ENCODE results near the gene MRPS7.

MRPS7 gene

DNA sequence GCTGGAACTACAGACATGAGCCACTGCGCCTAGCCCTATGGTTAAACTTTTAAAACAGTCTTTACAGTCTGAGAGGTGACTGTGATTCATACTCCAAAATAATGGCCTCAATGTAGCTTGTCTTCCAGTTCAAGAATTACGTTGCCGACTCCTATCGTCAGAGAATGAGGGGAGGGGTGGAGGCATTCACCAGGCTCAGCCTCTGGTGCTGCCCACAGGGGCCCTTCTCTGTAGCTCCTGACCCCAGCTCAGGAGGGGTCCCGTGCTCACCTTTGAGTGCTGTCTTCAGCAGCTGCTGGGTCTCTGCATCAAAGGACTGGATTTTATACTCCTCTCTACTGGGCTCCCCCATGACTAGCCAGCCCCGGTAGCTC, 8.2 kb downstream of the MRPS7 start:
- TF ChIP-seq ZNF423 (tag by site-specific recombination; IDR thresholded peaks at IDR 0.05) (no peak), MYNN (tag by site-specific recombination; IDR thresholded peaks at IDR 0.05; ENCODE audit: borderline replicate concordance) (peak; percentile 66; the same call in 1 of the 2 replicates), ZNF624 (tag by site-specific recombination; IDR thresholded peaks at IDR 0.05) (no peak), ZNF629 (tag by site-specific recombination; IDR thresholded peaks at IDR 0.05) (peak; percentile 20; the same call in 1 of the 2 replicates), ZNF660 (tag by site-specific recombination; IDR thresholded peaks at IDR 0.05) (0 out of 2 replicates have a peak, but pooled peaks have one; percentile 5), ZNF610 (tag by site-specific recombination; IDR thresholded peaks at IDR 0.05; ENCODE audit: borderline replicate concordance) (0 out of 2 replicates have a peak, but pooled peaks have one; percentile 36), ZNF335 (tag by site-specific recombination; conservative IDR thresholded peaks at IDR 0.05) (peak; percentile 62), SALL2 (tag by site-specific recombination; IDR thresholded peaks at IDR 0.05; ENCODE audit: borderline replicate concordance) (no peak)
- TF ChIP-seq, protein P1, sequence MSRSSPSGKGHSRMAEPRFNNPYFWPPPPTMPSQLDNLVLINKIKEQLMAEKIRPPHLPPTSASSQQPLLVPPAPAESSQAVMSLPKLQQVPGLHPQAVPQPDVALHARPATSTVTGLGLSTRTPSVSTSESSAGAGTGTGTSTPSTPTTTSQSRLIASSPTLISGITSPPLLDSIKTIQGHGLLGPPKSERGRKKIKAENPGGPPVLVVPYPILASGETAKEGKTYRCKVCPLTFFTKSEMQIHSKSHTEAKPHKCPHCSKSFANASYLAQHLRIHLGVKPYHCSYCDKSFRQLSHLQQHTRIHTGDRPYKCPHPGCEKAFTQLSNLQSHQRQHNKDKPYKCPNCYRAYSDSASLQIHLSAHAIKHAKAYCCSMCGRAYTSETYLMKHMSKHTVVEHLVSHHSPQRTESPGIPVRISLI (tag by site-specific recombination; IDR thresholded peaks at IDR 0.05) = peak; percentile 19; the same call in 1 of the 2 replicates
- TF ChIP-seq, protein P2, sequence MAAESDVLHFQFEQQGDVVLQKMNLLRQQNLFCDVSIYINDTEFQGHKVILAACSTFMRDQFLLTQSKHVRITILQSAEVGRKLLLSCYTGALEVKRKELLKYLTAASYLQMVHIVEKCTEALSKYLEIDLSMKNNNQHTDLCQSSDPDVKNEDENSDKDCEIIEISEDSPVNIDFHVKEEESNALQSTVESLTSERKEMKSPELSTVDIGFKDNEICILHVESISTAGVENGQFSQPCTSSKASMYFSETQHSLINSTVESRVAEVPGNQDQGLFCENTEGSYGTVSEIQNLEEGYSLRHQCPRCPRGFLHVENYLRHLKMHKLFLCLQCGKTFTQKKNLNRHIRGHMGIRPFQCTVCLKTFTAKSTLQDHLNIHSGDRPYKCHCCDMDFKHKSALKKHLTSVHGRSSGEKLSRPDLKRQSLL (tag by site-specific recombination; IDR thresholded peaks at IDR 0.05) = no peak
- TF ChIP-seq, protein P3, sequence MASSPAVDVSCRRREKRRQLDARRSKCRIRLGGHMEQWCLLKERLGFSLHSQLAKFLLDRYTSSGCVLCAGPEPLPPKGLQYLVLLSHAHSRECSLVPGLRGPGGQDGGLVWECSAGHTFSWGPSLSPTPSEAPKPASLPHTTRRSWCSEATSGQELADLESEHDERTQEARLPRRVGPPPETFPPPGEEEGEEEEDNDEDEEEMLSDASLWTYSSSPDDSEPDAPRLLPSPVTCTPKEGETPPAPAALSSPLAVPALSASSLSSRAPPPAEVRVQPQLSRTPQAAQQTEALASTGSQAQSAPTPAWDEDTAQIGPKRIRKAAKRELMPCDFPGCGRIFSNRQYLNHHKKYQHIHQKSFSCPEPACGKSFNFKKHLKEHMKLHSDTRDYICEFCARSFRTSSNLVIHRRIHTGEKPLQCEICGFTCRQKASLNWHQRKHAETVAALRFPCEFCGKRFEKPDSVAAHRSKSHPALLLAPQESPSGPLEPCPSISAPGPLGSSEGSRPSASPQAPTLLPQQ (tag by site-specific recombination; IDR thresholded peaks at IDR 0.05) = no peak
- TF ChIP-seq, protein P4, sequence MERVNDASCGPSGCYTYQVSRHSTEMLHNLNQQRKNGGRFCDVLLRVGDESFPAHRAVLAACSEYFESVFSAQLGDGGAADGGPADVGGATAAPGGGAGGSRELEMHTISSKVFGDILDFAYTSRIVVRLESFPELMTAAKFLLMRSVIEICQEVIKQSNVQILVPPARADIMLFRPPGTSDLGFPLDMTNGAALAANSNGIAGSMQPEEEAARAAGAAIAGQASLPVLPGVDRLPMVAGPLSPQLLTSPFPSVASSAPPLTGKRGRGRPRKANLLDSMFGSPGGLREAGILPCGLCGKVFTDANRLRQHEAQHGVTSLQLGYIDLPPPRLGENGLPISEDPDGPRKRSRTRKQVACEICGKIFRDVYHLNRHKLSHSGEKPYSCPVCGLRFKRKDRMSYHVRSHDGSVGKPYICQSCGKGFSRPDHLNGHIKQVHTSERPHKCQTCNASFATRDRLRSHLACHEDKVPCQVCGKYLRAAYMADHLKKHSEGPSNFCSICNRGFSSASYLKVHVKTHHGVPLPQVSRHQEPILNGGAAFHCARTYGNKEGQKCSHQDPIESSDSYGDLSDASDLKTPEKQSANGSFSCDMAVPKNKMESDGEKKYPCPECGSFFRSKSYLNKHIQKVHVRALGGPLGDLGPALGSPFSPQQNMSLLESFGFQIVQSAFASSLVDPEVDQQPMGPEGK (tag by site-specific recombination; IDR thresholded peaks at IDR 0.05) = no peak
- TF ChIP-seq, protein P5, sequence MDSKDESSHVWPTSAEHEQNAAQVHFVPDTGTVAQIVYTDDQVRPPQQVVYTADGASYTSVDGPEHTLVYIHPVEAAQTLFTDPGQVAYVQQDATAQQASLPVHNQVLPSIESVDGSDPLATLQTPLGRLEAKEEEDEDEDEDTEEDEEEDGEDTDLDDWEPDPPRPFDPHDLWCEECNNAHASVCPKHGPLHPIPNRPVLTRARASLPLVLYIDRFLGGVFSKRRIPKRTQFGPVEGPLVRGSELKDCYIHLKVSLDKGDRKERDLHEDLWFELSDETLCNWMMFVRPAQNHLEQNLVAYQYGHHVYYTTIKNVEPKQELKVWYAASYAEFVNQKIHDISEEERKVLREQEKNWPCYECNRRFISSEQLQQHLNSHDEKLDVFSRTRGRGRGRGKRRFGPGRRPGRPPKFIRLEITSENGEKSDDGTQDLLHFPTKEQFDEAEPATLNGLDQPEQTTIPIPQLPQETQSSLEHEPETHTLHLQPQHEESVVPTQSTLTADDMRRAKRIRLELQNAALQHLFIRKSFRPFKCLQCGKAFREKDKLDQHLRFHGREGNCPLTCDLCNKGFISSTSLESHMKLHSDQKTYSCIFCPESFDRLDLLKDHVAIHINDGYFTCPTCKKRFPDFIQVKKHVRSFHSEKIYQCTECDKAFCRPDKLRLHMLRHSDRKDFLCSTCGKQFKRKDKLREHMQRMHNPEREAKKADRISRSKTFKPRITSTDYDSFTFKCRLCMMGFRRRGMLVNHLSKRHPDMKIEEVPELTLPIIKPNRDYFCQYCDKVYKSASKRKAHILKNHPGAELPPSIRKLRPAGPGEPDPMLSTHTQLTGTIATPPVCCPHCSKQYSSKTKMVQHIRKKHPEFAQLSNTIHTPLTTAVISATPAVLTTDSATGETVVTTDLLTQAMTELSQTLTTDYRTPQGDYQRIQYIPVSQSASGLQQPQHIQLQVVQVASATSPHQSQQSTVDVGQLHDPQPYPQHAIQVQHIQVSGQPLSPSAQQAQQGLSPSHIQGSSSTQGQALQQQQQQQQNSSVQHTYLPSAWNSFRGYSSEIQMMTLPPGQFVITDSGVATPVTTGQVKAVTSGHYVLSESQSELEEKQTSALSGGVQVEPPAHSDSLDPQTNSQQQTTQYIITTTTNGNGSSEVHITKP (tag by site-specific recombination; IDR thresholded peaks at IDR 0.05) = 0 out of 2 replicates have a peak, but pooled peaks have one; percentile 7
- Histone ChIP-seq H3K27ac (ENCODE audit: extremely low read depth, low read depth, low read length) (peak overlapping the region; percentile 94), H3K9me3 (ENCODE audit: control insufficient read depth, insufficient read depth, low read depth, low read length) (no peaks in the 10 kb centered on the region), H3K4me1 (ENCODE audit: control insufficient read depth, insufficient read depth, low read length) (peaks cover 9% of the 10 kb centered on the region; the same call in 1 of the 2 replicates), H3K4me3 (ENCODE audit: low read depth, low read length) (peak overlapping the region; percentile 65), H3K36me3 (ENCODE audit: control insufficient read depth in 2 of 2, insufficient read depth in 1 of 2, low read length in 2 of 2) (peaks cover 11 to 54% of the 10 kb centered on the region in 2 experiments)
- POLR2A ChIA-PET = interaction anchor here (0.6 to 6.6 kb wide), 20 partner anchors 8 to 397 kb away, joined by 3 to 111 read pairs (median 8); partner anchors contain the start of genes GGA3, GRB2, LLGL2 and MRPS7
- CTCF ChIA-PET = interaction anchor here (0.6 to 5.1 kb wide), 25 partner anchors 8 to 457 kb away, joined by 3 to 61 read pairs (median 5); partner anchors contain the start of genes GGA3, MRPS7 and SLC25A19

Data from HEK293 (cell line).